Measurements from ENCODE around the gene FXYD6. TPM values are rescaled to one million over a fixed set of nuclear protein-coding genes. Genes with fewer than 3 reads are reported as not detected.

The FXYD6 gene
- total RNA-seq, 4 donors from 2014 or later, result 7.0 to 27.0 (median 20.1) TPM

DNA sequence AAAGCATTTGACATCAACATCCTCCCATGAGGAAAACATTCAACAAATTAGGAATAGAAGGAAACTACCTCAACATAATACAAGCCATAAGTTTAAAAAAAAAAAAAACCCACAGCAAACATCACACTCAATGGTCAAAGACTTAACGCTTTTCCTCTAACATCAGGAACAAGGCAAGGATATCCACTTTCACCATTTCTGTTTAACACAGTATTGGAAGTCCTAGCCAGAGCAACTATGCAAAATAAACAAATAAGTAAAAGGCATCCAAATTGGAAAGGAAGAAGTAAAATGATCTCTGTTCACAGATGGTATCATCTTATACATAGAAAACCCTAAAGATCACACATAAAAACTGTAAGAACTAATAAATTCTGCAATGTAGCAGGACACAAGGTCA is 13.1 kb downstream of the FXYD6 start:
- no peak overlapping the region for H3K4me3 ChIP-seq (ENCODE audit: low read depth, poor library complexity, severe bottlenecking)
- intact Hi-C loops (cut with DNase I; ENCODE audit: low total_unique reads), result no loop called here
- 76 to 97% methylated on average over 1 of the region's 1 CpG for WGBS, 2 donors
- TF ChIP-seq POLR2A (IDR thresholded peaks at IDR 0.05), result no peak
- TF ChIP-seq, protein P1, sequence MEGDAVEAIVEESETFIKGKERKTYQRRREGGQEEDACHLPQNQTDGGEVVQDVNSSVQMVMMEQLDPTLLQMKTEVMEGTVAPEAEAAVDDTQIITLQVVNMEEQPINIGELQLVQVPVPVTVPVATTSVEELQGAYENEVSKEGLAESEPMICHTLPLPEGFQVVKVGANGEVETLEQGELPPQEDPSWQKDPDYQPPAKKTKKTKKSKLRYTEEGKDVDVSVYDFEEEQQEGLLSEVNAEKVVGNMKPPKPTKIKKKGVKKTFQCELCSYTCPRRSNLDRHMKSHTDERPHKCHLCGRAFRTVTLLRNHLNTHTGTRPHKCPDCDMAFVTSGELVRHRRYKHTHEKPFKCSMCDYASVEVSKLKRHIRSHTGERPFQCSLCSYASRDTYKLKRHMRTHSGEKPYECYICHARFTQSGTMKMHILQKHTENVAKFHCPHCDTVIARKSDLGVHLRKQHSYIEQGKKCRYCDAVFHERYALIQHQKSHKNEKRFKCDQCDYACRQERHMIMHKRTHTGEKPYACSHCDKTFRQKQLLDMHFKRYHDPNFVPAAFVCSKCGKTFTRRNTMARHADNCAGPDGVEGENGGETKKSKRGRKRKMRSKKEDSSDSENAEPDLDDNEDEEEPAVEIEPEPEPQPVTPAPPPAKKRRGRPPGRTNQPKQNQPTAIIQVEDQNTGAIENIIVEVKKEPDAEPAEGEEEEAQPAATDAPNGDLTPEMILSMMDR (IDR thresholded peaks at IDR 0.05), result no peak
- DNase-seq (ENCODE audit: low spot score in 2 of 2), result no peak

DNA sequence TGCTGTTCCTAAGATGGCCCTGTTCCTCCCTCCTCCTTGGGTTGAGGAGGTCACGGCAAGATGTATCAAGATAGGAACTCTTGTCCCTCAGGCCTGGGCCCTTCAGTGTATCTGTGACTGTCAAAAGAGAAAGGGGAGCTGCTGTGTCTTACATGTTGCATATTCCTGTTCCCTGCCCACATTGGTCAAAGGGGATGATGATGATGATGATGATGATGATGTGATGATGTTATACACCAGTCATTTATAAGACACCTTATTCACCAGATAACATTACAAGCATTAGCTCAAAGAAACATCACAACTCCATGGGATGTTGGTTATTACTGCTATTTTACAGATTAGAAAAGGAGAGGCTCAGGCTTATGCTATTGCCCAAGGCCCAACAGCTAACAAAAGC is 13.7 kb downstream of the FXYD6 start:
- H3K4me3 ChIP-seq (ENCODE audit: low read depth, poor library complexity, severe bottlenecking), result no peak overlapping the region
- no peak for DNase-seq (ENCODE audit: low spot score in 2 of 2)
- 89 to 96% methylated on average over 1 of the region's 1 CpG for WGBS, 2 donors
- intact Hi-C loops (cut with DNase I; ENCODE audit: low total_unique reads), result no loop called here
- TF ChIP-seq POLR2A (IDR thresholded peaks at IDR 0.05), result no peak
- TF ChIP-seq, protein P1 (IDR thresholded peaks at IDR 0.05), result no peak

DNA sequence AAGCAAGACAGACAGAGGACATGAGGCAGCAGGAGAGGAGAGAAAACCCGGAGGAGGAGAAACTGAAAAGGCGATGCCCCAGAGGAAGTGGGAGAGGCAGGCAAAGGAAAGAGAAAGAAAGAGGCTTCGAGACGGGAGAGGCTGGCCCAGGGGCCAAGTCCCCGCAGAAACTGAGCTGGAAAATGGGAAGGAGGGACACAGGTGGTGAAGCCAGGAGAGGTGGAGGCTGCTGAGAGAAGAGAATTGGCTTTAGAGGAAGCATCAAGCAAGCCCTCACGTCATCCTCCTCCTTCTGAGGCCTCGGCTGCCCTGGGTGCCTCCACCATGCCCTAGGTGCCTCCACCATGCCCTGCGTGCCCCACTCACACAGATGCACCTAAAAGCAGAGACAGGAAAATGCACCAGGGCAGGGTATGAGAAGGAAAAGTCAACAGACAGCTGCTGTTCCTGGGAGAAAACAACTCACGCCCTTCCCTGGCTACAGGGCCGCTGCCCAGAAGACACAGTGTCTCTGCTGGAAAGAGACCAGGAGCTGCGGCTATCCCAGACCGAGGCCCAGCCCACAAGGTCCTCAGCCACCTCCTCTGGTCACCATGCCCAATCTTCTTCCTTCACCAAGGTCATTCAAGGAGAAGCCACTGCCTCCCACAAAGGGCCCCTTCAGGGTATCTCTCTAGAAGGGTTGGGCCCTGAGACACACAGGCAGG is 14.3 kb downstream of the FXYD6 start:
- TF ChIP-seq POLR2A (IDR thresholded peaks at IDR 0.05), result no peak
- TF ChIP-seq, protein P1 (IDR thresholded peaks at IDR 0.05), result no peak
- intact Hi-C loops (cut with DNase I; ENCODE audit: low total_unique reads), result no loop called here
- peak in 1 of 2 donors; percentile 64 for DNase-seq (ENCODE audit: low spot score in 2 of 2)
- no peak overlapping the region for H3K4me3 ChIP-seq (ENCODE audit: low read depth, poor library complexity, severe bottlenecking)
- 72 to 76% methylated on average over 12 of the region's 12 CpGs for WGBS, 2 donors

DNA sequence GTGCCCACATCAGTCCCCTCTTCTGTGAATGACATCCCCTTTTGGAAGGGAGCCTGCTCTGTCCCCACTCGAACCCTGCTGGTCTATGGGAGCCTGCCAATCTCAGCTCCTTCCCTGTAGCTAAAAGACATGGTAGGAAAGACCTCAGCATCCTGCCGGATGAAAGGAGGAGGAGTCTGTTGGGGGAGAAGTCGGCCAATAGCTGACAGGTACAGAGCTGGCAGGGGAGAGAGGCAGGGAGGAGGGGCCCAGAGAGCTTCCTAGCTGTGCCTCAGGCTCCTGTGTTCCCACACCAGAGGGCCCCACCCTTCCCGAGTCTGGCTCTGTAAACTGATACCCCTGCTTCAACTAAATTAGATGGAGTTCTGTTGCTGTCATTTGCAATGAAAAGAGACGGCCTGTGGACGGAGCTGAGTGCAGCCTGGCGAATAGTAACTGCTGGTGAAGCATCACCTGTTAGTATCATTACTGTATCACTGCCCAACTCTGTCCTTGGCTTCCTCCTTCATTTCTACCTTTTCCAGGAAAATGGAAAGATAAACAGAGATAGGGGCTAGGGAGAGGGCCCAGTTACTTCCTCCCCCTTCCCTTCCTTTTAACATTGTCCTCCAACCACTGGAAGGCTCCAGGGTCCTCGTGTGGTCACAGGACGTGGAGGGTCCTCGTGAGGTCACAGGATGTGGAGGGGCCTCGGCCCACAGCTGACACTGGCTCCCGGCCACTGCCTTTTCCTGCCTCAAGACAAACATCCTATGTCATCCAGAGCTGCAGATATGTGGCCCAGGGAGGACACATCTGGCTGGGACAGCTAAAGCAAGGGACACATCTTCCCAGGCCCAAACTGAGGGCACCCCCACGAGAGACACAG is 15.1 kb downstream of the FXYD6 start:
- DNase-seq (ENCODE audit: low spot score in 2 of 2), result peak in 1 of 2 donors; percentile 84
- TF ChIP-seq, protein P1 (IDR thresholded peaks at IDR 0.05), result no peak
- no peak for TF ChIP-seq POLR2A (IDR thresholded peaks at IDR 0.05)
- 47 to 59% methylated on average over 13 of the region's 13 CpGs for WGBS, 2 donors
- H3K4me3 ChIP-seq (ENCODE audit: low read depth, poor library complexity, severe bottlenecking), result no peak overlapping the region
- intact Hi-C loops (cut with DNase I; ENCODE audit: low total_unique reads), result no loop called here

DNA sequence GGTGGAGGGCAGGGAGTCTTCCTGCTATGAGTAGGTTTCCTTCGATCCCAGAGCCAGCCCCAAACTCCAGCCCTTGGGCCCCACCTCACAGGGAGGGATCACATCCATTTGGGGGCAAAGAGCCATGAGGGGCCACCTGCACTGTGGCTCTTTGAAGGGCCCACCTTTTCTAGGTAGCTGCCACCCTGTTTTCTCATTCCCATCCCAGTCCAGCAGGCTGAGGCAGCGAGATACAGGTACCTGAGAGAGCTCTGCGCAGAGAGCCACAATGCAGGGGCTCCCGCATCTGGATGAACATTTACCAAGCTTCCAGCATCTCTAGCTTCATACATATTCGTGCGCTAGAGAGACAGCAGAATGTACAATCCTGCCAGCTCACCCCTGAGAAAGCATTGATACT is 16.3 kb downstream of the FXYD6 start:
- WGBS, 2 donors, result 81 to 89% methylated on average over 6 of the region's 6 CpGs
- TF ChIP-seq, protein P1 (IDR thresholded peaks at IDR 0.05), result no peak
- TF ChIP-seq POLR2A (IDR thresholded peaks at IDR 0.05), result no peak
- no peak overlapping the region for H3K4me3 ChIP-seq (ENCODE audit: low read depth, poor library complexity, severe bottlenecking)
- intact Hi-C loops (cut with DNase I; ENCODE audit: low total_unique reads), result no loop called here
- peak in 1 of 2 donors; percentile 70 for DNase-seq (ENCODE audit: low spot score in 2 of 2)
